VCaP (cell line): Measurements from ENCODE around the gene SLC4A2.
A peak's percentile ranks its signal among the peaks of the same experiment; 100 is the strongest.

Experiments
- H3K27ac ChIP-seq: fragments of 450-650 bp; 2 replicates; pipeline ENCODE4 v1.5.1; 2017
- TF ChIP-seq, protein P1 (sequence below): fragments of 450-650 bp; conservative IDR thresholded peaks from 2 replicates; pipeline ENCODE4 v1.5.1; 2017; ENCODE audit warnings: mild to moderate bottlenecking, moderate library complexity

Gene SLC4A2

DNA sequence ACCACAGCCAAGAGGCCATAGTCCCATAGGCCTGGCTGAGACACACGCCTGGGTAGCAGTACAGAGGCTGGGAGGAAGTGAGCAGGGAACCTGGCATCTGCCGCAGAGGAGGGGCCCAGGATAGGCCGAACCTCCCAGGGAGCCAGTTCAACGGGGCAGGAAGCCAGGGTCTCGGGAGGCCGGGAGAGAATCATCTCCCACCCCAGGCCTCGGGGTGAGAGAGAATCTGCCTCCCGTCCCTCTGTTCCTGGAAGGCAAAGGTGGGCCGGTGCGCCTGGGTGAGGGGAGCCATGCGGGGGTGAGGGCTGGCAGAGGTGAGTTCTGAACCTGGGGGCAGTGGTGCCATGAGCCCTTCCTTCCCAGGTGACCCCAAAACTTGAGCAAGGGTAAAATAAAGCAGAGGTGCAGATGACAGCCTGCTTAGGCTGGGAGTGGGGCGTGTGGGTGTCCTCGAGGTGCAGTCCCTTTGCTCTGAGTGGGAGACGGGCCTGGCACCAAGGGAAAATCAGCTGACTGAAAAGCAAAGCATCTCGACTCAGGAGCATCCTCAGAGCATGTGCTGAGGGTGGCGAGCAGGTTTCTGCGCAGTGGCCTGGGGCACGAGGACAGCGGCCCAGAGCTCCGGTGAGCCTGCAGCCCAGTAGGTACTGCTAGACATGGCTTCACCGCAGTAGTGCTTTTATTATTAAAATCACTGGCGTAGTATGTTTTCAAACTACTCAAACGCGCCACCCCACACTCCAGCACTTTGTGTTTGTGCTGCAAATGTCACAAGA lies 42.4 kb downstream of the SLC4A2 start:
- peak overlapping the region; percentile 10; the same call in 1 of the 2 replicates for H3K27ac ChIP-seq
- TF ChIP-seq, protein P1, sequence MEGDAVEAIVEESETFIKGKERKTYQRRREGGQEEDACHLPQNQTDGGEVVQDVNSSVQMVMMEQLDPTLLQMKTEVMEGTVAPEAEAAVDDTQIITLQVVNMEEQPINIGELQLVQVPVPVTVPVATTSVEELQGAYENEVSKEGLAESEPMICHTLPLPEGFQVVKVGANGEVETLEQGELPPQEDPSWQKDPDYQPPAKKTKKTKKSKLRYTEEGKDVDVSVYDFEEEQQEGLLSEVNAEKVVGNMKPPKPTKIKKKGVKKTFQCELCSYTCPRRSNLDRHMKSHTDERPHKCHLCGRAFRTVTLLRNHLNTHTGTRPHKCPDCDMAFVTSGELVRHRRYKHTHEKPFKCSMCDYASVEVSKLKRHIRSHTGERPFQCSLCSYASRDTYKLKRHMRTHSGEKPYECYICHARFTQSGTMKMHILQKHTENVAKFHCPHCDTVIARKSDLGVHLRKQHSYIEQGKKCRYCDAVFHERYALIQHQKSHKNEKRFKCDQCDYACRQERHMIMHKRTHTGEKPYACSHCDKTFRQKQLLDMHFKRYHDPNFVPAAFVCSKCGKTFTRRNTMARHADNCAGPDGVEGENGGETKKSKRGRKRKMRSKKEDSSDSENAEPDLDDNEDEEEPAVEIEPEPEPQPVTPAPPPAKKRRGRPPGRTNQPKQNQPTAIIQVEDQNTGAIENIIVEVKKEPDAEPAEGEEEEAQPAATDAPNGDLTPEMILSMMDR = no peak

DNA sequence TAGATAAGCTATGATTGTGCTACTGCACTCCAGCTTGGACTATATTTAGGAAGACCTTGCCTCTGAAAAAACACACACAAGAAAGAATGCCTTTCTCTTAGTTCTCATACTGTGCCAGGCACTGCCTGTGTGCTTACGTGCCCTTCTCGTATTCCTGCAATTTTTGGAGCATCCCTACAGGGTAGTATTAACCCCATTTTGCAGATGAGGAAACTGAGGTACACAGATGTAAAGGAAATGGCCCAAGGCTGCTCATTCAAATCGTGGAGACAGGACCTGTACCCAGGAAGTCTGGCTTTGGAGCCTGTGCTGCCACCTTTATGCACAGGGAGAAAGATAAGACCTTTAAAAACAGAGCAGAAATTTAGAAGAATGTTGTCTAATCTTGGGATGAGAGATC lies 43.6 kb downstream of the SLC4A2 start:
- TF ChIP-seq, protein P1 = no peak
- H3K27ac ChIP-seq = no peak overlapping the region

DNA sequence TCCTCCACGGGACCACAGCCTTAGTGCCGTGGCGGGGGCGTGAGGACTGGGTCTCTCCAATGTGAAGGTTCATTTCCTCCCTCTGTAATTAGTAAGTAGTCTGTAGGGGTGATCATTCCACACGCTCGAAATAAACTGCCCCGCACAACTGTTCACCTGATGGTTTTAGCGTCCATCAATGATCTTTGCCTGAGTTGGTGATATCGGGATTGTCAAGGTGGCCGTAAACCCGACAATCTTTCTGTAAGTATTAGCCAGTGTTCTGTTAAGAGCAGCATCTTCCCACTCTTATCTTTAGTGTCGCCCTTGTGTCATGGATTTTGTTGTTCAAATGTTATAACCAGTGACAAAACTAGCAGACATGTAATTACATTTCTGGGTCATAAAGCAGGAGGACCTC lies 44.6 kb downstream of the SLC4A2 start:
- no peak overlapping the region for H3K27ac ChIP-seq
- TF ChIP-seq, protein P1 = no peak

DNA sequence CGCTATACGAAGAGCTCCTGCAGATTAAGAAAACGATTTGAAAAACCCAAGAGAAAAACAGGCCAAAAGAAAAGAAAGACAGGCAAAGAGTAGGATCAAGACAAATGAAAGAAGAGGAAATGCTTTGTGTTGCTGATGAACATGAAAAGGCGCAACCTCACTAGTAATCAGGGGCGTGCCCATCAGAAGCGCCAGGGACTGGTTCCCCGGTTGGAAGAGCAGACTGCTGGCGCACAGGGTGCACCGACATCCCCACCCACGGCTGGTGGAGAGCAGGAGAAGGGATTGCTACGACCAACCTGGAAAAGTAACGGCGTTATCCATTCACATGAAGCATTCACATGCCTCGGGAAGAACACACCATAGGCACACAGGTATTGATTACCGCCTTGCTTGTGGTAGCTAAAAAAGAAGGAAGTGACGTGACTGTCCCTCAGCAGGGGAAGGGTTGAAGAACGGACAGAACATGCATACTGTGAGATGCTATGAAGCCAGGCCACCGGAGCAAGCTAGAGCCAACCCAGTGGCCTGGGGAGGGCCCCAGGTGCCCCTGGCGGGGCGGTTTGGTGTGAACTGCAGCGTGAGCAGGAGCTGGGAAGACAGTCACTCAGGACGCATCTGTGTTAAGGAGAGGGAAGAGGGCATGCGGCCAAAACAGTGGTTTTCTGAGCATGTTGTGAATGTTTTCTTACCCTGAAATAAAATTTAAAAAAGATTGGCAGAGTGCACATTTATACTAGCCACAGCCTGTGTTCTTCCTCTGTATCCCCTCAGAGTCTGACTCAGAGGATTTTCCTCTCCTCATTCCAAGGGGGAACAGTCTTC lies 45.2 kb downstream of the SLC4A2 start:
- H3K27ac ChIP-seq = no peak overlapping the region
- TF ChIP-seq, protein P1 = no peak

DNA sequence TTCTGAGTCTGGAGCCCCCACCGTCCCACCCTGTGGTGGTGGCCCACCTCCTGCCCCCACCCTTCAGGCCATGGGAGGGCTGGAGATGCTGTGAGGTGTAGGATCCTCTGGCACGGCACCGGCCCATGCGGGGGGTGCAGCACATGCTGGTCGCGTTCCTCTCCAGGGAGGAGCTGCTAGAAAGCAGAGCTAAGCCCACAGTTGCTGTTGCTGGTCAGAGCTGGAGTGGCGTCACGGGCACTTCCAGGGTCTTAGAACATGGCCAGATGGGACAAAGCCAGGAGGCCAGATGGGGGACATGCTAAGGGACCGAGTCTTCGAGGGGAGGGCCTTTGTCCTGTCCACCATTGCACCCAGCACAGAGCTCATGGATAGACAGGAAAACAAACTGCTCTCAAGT lies 48.5 kb downstream of the SLC4A2 start:
- TF ChIP-seq, protein P1 = no peak
- 0 out of 2 replicates have a peak overlapping the region, but pooled peaks have one; percentile 5 for H3K27ac ChIP-seq

DNA sequence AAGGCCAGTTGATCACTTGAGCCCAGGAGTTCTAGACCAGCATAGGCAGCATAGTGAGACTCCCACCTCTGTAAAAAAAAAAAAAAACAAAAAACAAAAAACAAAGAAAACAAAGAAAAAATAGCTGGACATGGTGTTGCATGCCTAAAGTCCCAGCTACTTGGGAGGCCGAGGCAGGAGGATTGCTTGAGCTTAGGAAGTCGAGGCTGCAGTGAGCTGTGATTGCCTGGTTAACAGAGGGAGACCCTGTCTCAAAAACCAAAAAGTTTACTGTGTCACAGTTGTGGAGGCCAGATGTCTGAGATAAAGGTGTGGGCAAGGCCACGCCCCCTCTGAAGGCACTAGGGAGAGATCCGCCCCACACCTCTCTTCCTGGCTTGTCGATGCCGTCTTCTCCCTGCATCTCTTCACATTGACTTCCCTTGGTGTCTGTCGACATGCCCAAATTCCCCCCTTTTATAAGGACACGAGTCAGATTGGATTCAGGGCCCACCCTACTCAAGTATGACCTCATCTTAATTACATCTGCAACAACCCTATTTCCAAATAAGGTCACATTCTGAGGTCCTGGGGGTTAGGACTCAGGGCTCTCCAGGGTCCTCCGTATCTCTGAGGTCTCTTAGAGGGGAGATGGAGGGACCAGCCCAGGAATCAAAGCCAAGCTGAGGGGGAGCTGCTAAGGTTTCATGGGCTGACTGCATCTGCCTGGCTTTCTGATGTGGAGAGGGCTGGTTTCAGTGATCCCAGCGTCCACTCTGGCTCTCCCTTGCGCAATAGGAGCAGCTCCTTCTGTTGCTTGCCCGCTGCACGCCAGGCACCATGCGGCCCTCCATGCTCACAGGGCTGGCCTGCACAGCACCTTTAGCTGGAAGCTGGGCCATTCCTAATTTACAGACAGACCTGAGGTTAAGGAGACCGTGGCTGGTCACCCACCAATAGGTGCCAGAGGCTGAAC lies 50.0 kb downstream of the SLC4A2 start:
- H3K27ac ChIP-seq = peak overlapping the region; percentile 97
- TF ChIP-seq, protein P1 = no peak
